ENCODE data around the gene PGAM5. TPM values are rescaled to one million over a fixed set of nuclear protein-coding genes. Genes with fewer than 3 reads are reported as not detected.

The PGAM5 gene
- 112 and 118 TPM in 2 replicates for total RNA-seq (2021)
- long read RNA-seq, partial matches to known transcripts = 0 of 2 reads
- long read RNA-seq, other reads (novel, unspliced or antisense) = 1 of 2 reads

GRCh38 chr12:132710405-132711079, at the start of gene PGAM5:
TSS of gene PGAM5 (plus strand) at chr12:132710842. CDS start at chr12:132710877, 35 bp downstream.
- Mint-ChIP-seq H3K27ac (peak within 1 kb of the TSS in 2 of 3 experiments; percentile 62 to 91; a peak in 6 of 7 replicates), H3K27me3 (ENCODE audit: low read depth) (no peaks in the 10 kb centered on the region), H3K36me3 (ENCODE audit: insufficient read depth in 1 of 3, low read depth in 3 of 3) (peaks cover 11 to 36% (median 32%) of the 10 kb centered on the region in 3 experiments; a peak in 6 of 7 replicates), H3K4me3 (peak within 1 kb of the TSS; percentile 88 to 90), H3K4me1 (peaks cover 6 to 13% of the 10 kb centered on the region in 2 experiments), H3K9me3 (peaks cover 0 to 12% of the 10 kb centered on the region in 2 experiments; a peak in 2 of 5 replicates)
- no peak within 1 kb of the TSS for H3K56ac ChIP-seq (ENCODE audit: insufficient read length, low read depth, low read length)
- H3K9me3 ChIP-seq (ENCODE audit: control insufficient read depth, low read depth, low read length) = peaks cover 4% of the 10 kb centered on the region
- WGBS (ENCODE audit: extremely low coverage, insufficient read length, low lambda C conversion rate) = no CpG with 5 or more reads among the region's 94 CpGs
- H3K4ac ChIP-seq (ENCODE audit: low read depth, low read length) = no peak within 1 kb of the TSS
- no peak within 1 kb of the TSS for H2AFZ ChIP-seq (ENCODE audit: low read length)
- TF ChIP-seq CTCF (conservative IDR thresholded peaks at IDR 0.05) = no peak
- no peaks in the 10 kb centered on the region for H4K20me1 ChIP-seq (ENCODE audit: control insufficient read depth, insufficient read depth, insufficient read length)
- H3K14ac ChIP-seq (ENCODE audit: insufficient read depth, low read length) = peak within 1 kb of the TSS; percentile 71; the same call in 1 of the 2 replicates
- H2AK5ac ChIP-seq (ENCODE audit: insufficient read length, low read length) = no peak within 1 kb of the TSS
- no peak within 1 kb of the TSS for H3K23ac ChIP-seq (ENCODE audit: insufficient read length, low read depth, low read length)
- no peak within 1 kb of the TSS; the same call in 1 of the 2 replicates for H2BK15ac ChIP-seq (ENCODE audit: low read depth, low read length)
- no peak within 1 kb of the TSS for H4K91ac ChIP-seq (ENCODE audit: insufficient read length, low read depth, low read length)
- H3K79me1 ChIP-seq (ENCODE audit: insufficient read depth, low read depth, low read length, poor library complexity, severe bottlenecking) = peaks cover 6% of the 10 kb centered on the region
- no peaks in the 10 kb centered on the region for H3K4me1 ChIP-seq (ENCODE audit: insufficient read depth, low read length)
- peaks cover 3% of the 10 kb centered on the region; the same call in 1 of the 2 replicates for H3K27me3 ChIP-seq (ENCODE audit: insufficient read depth, low read length)
- peaks cover 15% of the 10 kb centered on the region; the same call in 1 of the 2 replicates for H3K79me2 ChIP-seq (ENCODE audit: insufficient read depth, low read length)
- peaks cover 10% of the 10 kb centered on the region for H3K23me2 ChIP-seq (ENCODE audit: insufficient read length, low read depth, low read length, poor library complexity, severe bottlenecking)
- H3K18ac ChIP-seq (ENCODE audit: insufficient read length, low read depth, low read length) = peak within 1 kb of the TSS; percentile 85
- H3K4me2 ChIP-seq (ENCODE audit: insufficient read depth, insufficient read length, low read length) = peak within 1 kb of the TSS; percentile 64
- no peak within 1 kb of the TSS for H2BK5ac ChIP-seq (ENCODE audit: insufficient read length, low read length)
- H3T11ph ChIP-seq (ENCODE audit: low read length) = no peak within 1 kb of the TSS
- peak within 1 kb of the TSS; percentile 25 for H3K9ac ChIP-seq (ENCODE audit: extremely low read depth, insufficient read length, low read length)
- no peak within 1 kb of the TSS for H3K27ac ChIP-seq (ENCODE audit: insufficient read length, low read depth, low read length)
- no peak within 1 kb of the TSS for H4K8ac ChIP-seq (replicated peaks; ENCODE audit: insufficient read length, low read depth, low read length)
- H2BK120ac ChIP-seq (ENCODE audit: low read depth, low read length, poor library complexity, severe bottlenecking) = no peak within 1 kb of the TSS
- H4K5ac ChIP-seq (ENCODE audit: insufficient read length, low read depth, low read length) = no peak within 1 kb of the TSS
- no peak within 1 kb of the TSS for H2BK20ac ChIP-seq (ENCODE audit: low read depth, low read length, poor library complexity, severe bottlenecking)
- no peak within 1 kb of the TSS for H2BK12ac ChIP-seq (ENCODE audit: insufficient read length, low read depth, low read length)
- peak; percentile 75 for DNase-seq

Data from H9 (cell line).